ENCODE data around the gene SPRED1. TPM values are rescaled to one million over a fixed set of nuclear protein-coding genes. Genes with fewer than 3 reads are reported as not detected.

The SPRED1 gene
- total RNA-seq, 1 donor from 2014 or later, result 62.1 TPM

DNA sequence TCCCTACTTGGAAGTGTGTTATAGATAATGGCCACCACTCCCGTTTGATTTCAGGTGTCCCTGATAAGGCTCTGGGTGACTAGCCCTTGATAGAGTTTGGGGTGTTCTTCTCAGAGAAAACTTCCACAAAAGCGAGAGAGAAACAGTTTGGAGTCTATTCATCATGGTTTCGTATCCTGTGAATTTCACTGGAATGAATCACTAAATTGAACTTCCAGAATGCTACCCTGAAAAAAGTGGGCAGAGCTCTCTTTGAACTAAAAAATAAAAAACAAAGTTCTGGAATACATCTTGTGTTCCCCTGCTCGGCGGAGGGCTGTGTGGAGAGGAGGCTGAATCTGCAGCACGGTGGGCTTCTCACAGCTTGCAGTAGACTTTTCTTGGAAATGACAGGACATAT is 148.5 kb downstream of the SPRED1 start:
- intact Hi-C loops (cut with DNase I), result no loop called here
- no peaks in the 10 kb centered on the region for H3K9me3 ChIP-seq
- ATAC-seq (no peak), DNase-seq (no peak)
- no peaks in the 10 kb centered on the region for H3K4me1 ChIP-seq
- no peaks in the 10 kb centered on the region for H3K27me3 ChIP-seq
- no peaks in the 10 kb centered on the region for H3K36me3 ChIP-seq
- TF ChIP-seq, protein P1, sequence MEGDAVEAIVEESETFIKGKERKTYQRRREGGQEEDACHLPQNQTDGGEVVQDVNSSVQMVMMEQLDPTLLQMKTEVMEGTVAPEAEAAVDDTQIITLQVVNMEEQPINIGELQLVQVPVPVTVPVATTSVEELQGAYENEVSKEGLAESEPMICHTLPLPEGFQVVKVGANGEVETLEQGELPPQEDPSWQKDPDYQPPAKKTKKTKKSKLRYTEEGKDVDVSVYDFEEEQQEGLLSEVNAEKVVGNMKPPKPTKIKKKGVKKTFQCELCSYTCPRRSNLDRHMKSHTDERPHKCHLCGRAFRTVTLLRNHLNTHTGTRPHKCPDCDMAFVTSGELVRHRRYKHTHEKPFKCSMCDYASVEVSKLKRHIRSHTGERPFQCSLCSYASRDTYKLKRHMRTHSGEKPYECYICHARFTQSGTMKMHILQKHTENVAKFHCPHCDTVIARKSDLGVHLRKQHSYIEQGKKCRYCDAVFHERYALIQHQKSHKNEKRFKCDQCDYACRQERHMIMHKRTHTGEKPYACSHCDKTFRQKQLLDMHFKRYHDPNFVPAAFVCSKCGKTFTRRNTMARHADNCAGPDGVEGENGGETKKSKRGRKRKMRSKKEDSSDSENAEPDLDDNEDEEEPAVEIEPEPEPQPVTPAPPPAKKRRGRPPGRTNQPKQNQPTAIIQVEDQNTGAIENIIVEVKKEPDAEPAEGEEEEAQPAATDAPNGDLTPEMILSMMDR (IDR thresholded peaks at IDR 0.05), result no peak
- H3K4me3 ChIP-seq, result no peak overlapping the region
- H3K27ac ChIP-seq, result no peak overlapping the region

DNA sequence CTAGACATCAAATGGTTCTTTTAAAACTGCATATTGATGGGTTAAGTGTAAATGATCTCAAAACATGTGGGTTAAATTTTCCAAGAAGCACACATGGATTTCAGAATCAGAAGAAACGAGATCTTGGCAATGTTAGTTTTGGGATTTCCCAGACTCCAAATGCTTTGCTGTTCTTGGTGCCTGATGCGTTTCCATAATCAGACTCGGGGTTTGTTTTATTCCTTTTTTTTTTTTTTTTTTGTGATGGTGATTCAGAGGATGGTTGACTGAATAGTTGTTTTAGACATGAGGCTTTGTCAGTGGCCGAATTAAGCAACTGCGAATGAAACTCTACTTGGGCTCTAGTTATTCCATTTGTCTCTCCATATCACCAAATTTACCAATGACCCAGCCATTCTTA is 149.1 kb downstream of the SPRED1 start:
- no peak overlapping the region for H3K27ac ChIP-seq
- no peaks in the 10 kb centered on the region for H3K27me3 ChIP-seq
- DNase-seq, result no peak
- intact Hi-C loops (cut with DNase I), result no loop called here
- H3K36me3 ChIP-seq, result no peaks in the 10 kb centered on the region
- no peak overlapping the region for H3K4me3 ChIP-seq
- no peak for ATAC-seq
- no peaks in the 10 kb centered on the region for H3K4me1 ChIP-seq
- H3K9me3 ChIP-seq, result no peaks in the 10 kb centered on the region
- TF ChIP-seq, protein P1 (IDR thresholded peaks at IDR 0.05), result no peak

DNA sequence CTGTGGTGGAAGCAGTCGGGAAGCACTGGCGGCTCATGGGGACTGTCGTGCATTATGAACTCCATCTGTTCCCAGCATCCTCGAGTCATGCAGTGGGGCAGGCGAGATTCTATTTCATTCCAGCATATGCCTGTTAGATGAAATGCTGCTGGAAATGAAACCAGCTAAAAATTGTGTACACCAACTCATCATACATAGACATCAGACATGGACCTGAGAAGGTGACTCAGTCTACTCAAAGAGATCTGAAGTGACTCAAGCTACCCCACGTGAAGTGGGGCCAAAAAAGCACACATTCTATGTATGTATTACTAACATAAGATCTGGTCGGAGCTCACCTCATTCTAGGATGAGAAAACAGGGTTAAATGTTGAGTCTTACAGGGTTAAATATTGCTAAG is 153.8 kb downstream of the SPRED1 start:
- Histone ChIP-seq H3K4me3 (no peak overlapping the region), H3K9me3 (no peaks in the 10 kb centered on the region), H3K4me1 (no peaks in the 10 kb centered on the region), H3K27me3 (no peaks in the 10 kb centered on the region), H3K36me3 (no peaks in the 10 kb centered on the region), H3K27ac (no peak overlapping the region)
- intact Hi-C loops (cut with DNase I), result no loop called here
- DNase-seq (no peak), ATAC-seq (no peak)
- TF ChIP-seq, protein P1 (IDR thresholded peaks at IDR 0.05), result no peak

Other genes with a start within 250 kb of the SPRED1 start
- gene FAM98B, start 201.3 kb downstream of the SPRED1 start, total RNA-seq, result 24.8 TPM

All from upper lobe of right lung (tissue), 1 donor.